AG04450 (cell line): ENCODE data around the gene KDM3B. TPM values are rescaled to one million over a fixed set of nuclear protein-coding genes. Genes with fewer than 3 reads are reported as not detected.
"Not testable (repeated sequence)": the region's sequence is repeated elsewhere in the genome, so short reads cannot be mapped to it uniquely, and the experiment has no call there.

Experiments
- CTCF ChIA-PET: fragments of 300-600, 350-600 bp; formaldehyde crosslinking; extraction: SDS; loops from one replicate; lab custom pipeline; 2022; ENCODE audit warnings: antibody characterized with exemption, inconsistent platforms; lab: Charles Lee
- POLR2A ChIA-PET: fragments of 350-600 bp; formaldehyde crosslinking; extraction: SDS; loops from one replicate; lab custom pipeline; 2021; ENCODE audit warnings: antibody characterized with exemption, inconsistent platforms; lab: Yijun Ruan, JAX
- DNase-seq: peaks from one replicate; pipeline ENCODE4 v3.0.0-alpha.2; 2011; ENCODE audit warnings: low read depth, low spot score
- H3K27ac ChIP-seq: one replicate; pipeline ENCODE4 v1.5.1; 2012; ENCODE audit warnings: low read depth, low read length, control low read depth
- H3K27me3 ChIP-seq: one replicate; pipeline ENCODE4 v1.6.0; 2012; ENCODE audit warnings: low read length; ENCODE audit not compliant: control insufficient read depth, insufficient read depth
- H3K4me3 ChIP-seq: 2 replicates; pipeline ENCODE4 v1.5.1; 2011; ENCODE audit warnings: mild to moderate bottlenecking, low read depth, low read length, control low read depth
- H3K9me3 ChIP-seq: 2 replicates; pipeline ENCODE4 v1.5.1; 2012; ENCODE audit warnings: low read length; ENCODE audit not compliant: control insufficient read depth, insufficient read depth
- polyA plus RNA-seq: library from polyadenylated mRNA; depleted of rRNA; stranded (reverse); fragments of >200 nt; gene quantifications from 2 replicates; pipeline ENCODE4 v1.2.3, GENCODE V29; 2011; rRNA removed
- small RNA-seq: library from RNA; depleted of rRNA; stranded (forward); fragments of <200 nt; gene quantifications from one replicate; pipeline ENCODE3, GENCODE V24; 2012; ENCODE audit warnings: low read depth; ENCODE audit not compliant: insufficient read length
- TF ChIP-seq, protein P1 (sequence below): IDR thresholded peaks from 2 replicates; pipeline ENCODE4 v1.5.1; 2011; ENCODE audit warnings: low read depth, low read length, control low read depth, inconsistent platforms

KDM3B gene
- polyA plus RNA-seq, 1 experiment: 32.7 TPM

DNA sequence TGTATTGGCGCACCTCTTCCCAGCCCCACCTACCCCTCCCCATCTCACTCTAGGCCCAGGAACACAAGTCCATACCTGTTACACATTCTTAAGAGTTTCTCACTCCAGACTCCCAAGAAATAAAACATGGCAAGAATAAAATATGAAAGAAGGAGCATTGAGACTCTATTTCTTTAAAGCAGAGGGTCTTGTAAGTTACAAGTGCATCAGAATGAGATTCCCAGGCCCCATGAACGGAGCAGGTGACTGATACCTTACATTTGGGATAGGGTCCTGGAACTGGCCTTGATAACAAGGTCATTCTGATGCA is 118.5 kb downstream of the KDM3B start:
- DNase-seq: no peak
- ChIA-PET CTCF (no interaction called here), POLR2A (no interaction called here)
- no peak overlapping the region for H3K4me3 ChIP-seq
- peaks cover 8% of the 10 kb centered on the region; the same call in 1 of the 2 replicates for H3K9me3 ChIP-seq
- TF ChIP-seq, protein P1, sequence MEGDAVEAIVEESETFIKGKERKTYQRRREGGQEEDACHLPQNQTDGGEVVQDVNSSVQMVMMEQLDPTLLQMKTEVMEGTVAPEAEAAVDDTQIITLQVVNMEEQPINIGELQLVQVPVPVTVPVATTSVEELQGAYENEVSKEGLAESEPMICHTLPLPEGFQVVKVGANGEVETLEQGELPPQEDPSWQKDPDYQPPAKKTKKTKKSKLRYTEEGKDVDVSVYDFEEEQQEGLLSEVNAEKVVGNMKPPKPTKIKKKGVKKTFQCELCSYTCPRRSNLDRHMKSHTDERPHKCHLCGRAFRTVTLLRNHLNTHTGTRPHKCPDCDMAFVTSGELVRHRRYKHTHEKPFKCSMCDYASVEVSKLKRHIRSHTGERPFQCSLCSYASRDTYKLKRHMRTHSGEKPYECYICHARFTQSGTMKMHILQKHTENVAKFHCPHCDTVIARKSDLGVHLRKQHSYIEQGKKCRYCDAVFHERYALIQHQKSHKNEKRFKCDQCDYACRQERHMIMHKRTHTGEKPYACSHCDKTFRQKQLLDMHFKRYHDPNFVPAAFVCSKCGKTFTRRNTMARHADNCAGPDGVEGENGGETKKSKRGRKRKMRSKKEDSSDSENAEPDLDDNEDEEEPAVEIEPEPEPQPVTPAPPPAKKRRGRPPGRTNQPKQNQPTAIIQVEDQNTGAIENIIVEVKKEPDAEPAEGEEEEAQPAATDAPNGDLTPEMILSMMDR: no peak
- no peak overlapping the region for H3K27ac ChIP-seq
- H3K27me3 ChIP-seq: no peaks in the 10 kb centered on the region

DNA sequence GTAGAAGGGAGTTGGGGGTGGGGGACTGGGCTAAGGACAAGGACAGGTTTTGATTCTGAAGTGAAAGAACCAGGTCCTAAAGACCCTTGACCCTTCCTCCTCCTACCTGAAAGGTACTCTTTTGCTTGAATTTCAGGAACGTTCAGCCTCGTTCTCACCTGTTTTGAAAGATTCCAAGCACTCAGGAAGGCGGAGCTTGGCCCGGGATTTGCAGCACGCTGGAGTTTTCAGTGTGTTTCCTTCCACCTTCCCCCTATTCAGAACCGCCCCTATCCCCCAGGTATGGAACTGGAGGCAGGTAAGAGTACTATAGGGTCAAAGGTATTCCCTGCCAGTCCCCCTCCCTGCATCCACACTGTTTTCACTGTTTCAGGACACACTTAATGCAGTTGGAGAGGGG is 119.9 kb downstream of the KDM3B start:
- ChIA-PET POLR2A (no interaction called here), CTCF (interaction anchor here (1.1 kb wide), 1 partner anchor 31 kb away, joined by 3 read pairs; no protein-coding TSS in a partner anchor)
- DNase-seq: no peak
- Histone ChIP-seq H3K4me3 (no peak overlapping the region), H3K27ac (no peak overlapping the region), H3K27me3 (no peaks in the 10 kb centered on the region), H3K9me3 (peaks cover 2% of the 10 kb centered on the region; the same call in 1 of the 2 replicates)
- TF ChIP-seq, protein P1: no peak

DNA sequence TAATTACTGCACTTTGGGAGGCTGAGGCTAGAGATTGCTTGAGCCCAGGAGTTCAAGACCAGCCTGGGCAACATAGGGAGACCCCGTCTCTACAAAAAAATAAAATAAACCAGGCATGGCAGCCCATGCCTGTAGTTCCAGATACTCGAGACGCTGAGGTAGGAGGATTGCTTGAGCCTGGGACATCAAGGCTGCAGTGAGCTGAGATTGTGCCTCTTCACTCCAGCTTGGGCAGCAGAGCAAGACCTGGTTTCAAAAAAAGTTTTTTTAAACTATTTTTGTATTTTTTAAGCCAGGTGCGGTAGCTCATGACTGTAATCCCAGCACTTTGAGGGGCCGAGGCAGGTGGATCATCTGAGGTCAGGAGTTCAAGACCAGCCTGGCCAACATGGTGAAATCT is 120.7 kb downstream of the KDM3B start:
- POLR2A ChIA-PET: interaction anchor here (1.0 kb wide), 1 partner anchor 8 kb away, joined by 4 read pairs; the partner anchor contains the start of gene EGR1
- not testable (repeated sequence) for H3K27ac ChIP-seq

DNA sequence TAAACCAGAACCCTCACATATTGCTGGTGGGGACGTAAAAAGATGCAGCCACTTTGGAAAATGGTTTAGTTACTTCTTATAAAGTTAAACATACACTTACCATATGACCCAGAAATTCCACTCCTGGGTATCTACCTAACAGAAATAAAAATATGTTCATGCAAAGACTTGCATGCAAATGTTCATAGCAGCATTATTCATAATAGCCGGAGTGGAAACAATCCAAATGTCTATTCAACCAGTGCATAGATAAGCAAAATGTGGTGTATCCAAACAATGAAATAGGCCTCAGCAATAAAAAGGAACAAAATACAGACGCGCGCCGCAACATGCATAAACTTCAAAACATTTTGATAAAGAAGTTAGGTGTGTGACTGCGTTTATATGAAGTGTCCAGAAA is 124.4 kb downstream of the KDM3B start:
- Histone ChIP-seq H3K9me3 (no peaks in the 10 kb centered on the region), H3K27me3 (no peaks in the 10 kb centered on the region), H3K27ac (no peak overlapping the region), H3K4me3 (no peak overlapping the region)
- ChIA-PET CTCF (no interaction called here), POLR2A (no interaction called here)
- TF ChIP-seq, protein P1: no peak
- DNase-seq: no peak

More for the DNA sequence above, 120.7 kb downstream of the KDM3B start:
- DNase-seq, H3K4me3 ChIP-seq, H3K27me3 ChIP-seq, H3K9me3 ChIP-seq, CTCF ChIA-PET: not testable (repeated sequence)

DNA sequence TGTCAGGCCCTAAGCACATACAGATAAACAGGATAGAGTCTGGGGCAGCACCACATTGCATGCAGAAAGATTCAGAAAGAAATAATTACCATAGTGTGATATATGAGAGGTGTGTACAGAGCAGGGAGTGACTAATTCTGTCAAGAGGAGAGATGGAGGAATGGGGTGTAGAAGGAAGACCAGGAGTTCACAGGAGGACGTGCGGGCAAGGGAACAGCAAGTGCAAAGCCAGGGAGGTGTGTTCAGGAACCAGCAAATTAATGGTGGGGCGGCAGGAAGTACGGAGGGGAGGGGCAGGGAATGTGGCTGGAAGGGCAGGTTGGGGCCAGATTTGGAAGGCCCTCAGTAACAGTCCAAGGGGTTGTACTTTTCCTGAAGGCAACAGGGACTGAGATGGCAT is 130.2 kb downstream of the KDM3B start:
- POLR2A ChIA-PET: no interaction called here
- CTCF ChIA-PET: no interaction called here
- Histone ChIP-seq H3K27ac (no peak overlapping the region), H3K4me3 (no peak overlapping the region), H3K27me3 (no peaks in the 10 kb centered on the region), H3K9me3 (no peaks in the 10 kb centered on the region)
- no peak for DNase-seq
- TF ChIP-seq, protein P1: no peak

Small RNA genes within 50 kb of the gene (small RNA-seq; reads per million reads assigned to genes)
- not detected for gene AC113403.1

Other genes starting within 250 kb of the KDM3B start
- gene NME5, start 213.3 kb upstream of the KDM3B start, polyA plus RNA-seq: 0.35 and 0.43 TPM in 2 replicates
- 59.6 and 72.2 TPM in 2 replicates for gene BRD8, start 174.1 kb upstream of the KDM3B start, polyA plus RNA-seq
- 21.8 and 25.4 TPM in 2 replicates for gene KIF20A, start 173.6 kb upstream of the KDM3B start, polyA plus RNA-seq
- gene CDC23, start 139.4 kb upstream of the KDM3B start, polyA plus RNA-seq: 30.4 and 38.1 TPM in 2 replicates
- 0.11 TPM in 1 of 2 replicates, not detected in the other for gene GFRA3, start 78.1 kb upstream of the KDM3B start, polyA plus RNA-seq
- 3.2 and 4.8 TPM in 2 replicates for gene CDC25C, start 20.9 kb upstream of the KDM3B start, polyA plus RNA-seq
- 35.6 and 35.9 TPM in 2 replicates for gene FAM53C, start 14.4 kb upstream of the KDM3B start, polyA plus RNA-seq
- gene REEP2, start 86.4 kb downstream of the KDM3B start, polyA plus RNA-seq: 24.7 and 36.9 TPM in 2 replicates
- gene EGR1, start 112.8 kb downstream of the KDM3B start, polyA plus RNA-seq: 17.0 and 24.5 TPM in 2 replicates
- gene ETF1, start 190.6 kb downstream of the KDM3B start, polyA plus RNA-seq: 85.3 and 107 TPM in 2 replicates
- gene HSPA9, start 222.7 kb downstream of the KDM3B start, polyA plus RNA-seq: 194 and 207 TPM in 2 replicates